Activated CD4-positive, alpha-beta T cell treated with anti-CD3 and anti-CD28 coated beads, Interleukin-2, amount 50 U/mL, for 48 hours (primary cell): ENCODE measurements around the gene CEP95.

Experiments used
- DNase-seq, 2 experiments: peaks; one replicate each; pipeline ENCODE4 v3.0.0-alpha.2; 2020

CEP95 gene

GRCh38 chr17:64527914-64528313 is 21.1 kb downstream of the CEP95 start:
- no peak for DNase-seq

- no peak for DNase-seq
These were observed 22.4 kb downstream of the CEP95 start for GRCh38 chr17:64529221-64529620.

GRCh38 chr17:64531955-64532371 is 25.2 kb downstream of the CEP95 start:
- no peak for DNase-seq

GRCh38 chr17:64532409-64532808 is 25.6 kb downstream of the CEP95 start:
- no peak for DNase-seq

- no peak for DNase-seq
These were observed 27.0 kb downstream of the CEP95 start for GRCh38 chr17:64533784-64534183.

- DNase-seq: peak in 1 of 2 experiments; percentile 11
These were observed 27.4 kb downstream of the CEP95 start for GRCh38 chr17:64534187-64534586.

GRCh38 chr17:64535357-64535756 is 28.6 kb downstream of the CEP95 start:
- DNase-seq: no peak

GRCh38 chr17:64536913-64537312 is 30.1 kb downstream of the CEP95 start:
- DNase-seq: no peak

GRCh38 chr17:64537488-64537887 is 30.7 kb downstream of the CEP95 start:
- DNase-seq: no peak

- DNase-seq: no peak
These were observed 31.8 kb downstream of the CEP95 start for GRCh38 chr17:64538508-64539130.

- DNase-seq: no peak
These were observed 33.5 kb downstream of the CEP95 start for GRCh38 chr17:64540118-64540776.

- no peak for DNase-seq
These were observed 38.0 kb downstream of the CEP95 start for GRCh38 chr17:64544742-64545141.

- DNase-seq: no peak
These were observed 39.9 kb downstream of the CEP95 start for GRCh38 chr17:64546716-64547115.

GRCh38 chr17:64547319-64547718 is 40.5 kb downstream of the CEP95 start:
- DNase-seq: no peak

GRCh38 chr17:64551461-64551860 is 44.7 kb downstream of the CEP95 start:
- no peak for DNase-seq

GRCh38 chr17:64554028-64554637 is 47.4 kb downstream of the CEP95 start:
- DNase-seq: no peak

GRCh38 chr17:64555281-64555680 is 48.5 kb downstream of the CEP95 start:
- no peak for DNase-seq

- no peak for DNase-seq
These were observed 57.3 kb downstream of the CEP95 start for GRCh38 chr17:64564098-64564497.

- DNase-seq: no peak
These were observed 58.8 kb downstream of the CEP95 start for GRCh38 chr17:64565563-64565962.

- DNase-seq: no peak
These were observed 65.0 kb downstream of the CEP95 start for GRCh38 chr17:64571746-64572145.

- no peak for DNase-seq
These were observed 65.9 kb downstream of the CEP95 start for GRCh38 chr17:64572682-64573154.

- DNase-seq: no peak
These were observed 66.4 kb downstream of the CEP95 start for GRCh38 chr17:64573214-64573613.

- no peak for DNase-seq
These were observed 67.9 kb downstream of the CEP95 start for GRCh38 chr17:64574646-64575045.

- no peak for DNase-seq
These were observed 68.7 kb downstream of the CEP95 start for GRCh38 chr17:64575431-64575830.
